ENCODE measurements around the gene INPP5E.

INPP5E gene

DNA sequence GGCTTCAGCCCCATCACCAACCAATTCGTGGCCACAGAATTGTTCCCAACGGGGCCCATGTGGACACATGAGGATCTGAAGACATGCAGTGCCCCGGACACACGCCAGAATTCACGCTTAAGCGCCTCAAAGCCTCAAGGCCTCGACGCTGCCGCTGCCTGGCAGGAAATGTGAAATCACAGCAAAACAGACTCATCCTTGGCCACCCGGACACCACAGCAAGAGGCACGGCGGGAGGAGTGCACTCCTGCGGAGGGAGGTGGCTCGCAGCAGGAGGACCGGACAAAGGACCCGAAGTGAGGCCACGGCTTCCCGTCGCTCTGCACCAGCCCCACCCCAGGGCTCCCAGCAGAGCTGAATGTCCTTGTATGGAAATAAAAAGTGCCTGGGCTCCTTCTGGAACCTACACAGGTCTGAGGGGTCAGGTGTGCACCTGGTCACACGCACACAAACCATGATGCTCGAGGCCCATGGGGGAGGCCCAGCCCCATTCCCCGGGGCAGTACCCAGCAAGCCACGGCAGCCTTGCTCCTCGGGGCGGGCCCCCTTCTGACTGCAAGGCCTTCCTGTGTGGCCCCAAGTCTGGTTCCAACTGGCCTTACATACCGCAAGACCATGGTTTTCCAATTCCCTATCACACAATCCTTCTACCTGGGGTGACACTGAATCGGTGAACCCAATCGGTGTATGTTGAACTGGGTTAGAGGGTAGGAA is 33.2 kb upstream of the INPP5E start:
- no peak for DNase-seq

DNA sequence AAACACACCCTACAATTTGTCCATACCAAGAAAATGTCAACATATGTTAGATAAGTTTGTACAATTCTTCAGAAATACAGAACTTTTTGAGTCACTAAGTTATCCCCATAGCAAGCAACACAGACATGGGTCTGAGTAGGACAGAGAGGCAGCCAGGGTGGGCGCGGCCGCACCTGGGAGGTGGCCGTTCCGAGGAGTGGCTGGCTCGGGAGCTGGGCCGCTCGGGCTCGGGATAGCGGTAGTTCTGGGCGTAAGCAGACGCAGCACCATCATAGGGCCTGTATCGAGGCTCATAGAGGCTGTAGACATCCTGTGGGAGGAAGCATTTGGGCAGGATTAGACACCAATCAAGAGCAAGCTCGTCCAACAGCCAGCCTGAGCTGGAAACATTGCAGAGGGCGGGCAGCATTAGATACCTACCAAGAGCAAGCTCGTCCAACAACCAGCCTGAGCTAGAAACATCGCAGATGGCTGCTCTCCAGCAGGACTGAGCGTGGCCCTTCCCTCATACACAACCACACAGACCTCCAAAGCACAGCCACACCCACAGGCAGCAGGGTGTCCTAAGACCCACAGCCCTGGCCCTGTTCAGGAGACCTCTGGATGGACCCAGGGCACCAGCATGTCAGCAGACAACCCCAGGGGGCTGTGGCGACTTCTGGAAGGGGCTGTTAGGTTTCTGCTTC is 32.3 kb upstream of the INPP5E start:
- DNase-seq: no peak

DNA sequence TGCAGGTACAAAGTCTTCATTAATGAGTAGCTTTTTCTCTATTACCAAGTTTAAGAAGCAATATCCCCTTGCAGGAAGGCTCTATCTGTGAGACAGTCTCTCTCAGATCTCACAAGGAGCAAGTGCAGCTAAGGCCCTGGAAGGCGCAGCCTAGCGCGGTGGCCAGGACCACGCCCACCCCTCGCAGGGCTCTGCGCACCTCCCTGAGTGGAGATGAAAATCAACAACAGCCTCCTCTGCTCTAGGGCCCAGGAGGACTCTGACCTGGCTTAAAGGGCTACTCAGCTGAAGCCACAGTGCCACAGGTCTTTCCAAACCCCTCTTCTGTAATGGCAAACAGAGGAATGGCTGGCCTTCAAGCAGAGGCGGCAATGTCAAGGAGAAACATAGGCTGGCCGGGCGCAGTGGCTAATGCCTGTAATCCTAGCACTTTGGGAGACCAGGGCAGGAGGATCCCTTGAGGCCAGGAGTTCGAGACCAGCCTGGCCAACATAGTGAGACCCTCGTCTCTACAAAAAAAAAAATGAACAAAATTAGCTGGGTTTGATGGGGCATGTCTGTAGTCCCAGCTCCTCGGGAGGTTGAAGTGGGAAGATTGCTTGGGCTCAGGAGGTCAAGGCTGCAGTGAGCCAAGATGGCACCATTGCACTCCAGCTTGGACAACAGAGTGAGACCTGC is 31.3 kb upstream of the INPP5E start:
- DNase-seq: no peak

DNA sequence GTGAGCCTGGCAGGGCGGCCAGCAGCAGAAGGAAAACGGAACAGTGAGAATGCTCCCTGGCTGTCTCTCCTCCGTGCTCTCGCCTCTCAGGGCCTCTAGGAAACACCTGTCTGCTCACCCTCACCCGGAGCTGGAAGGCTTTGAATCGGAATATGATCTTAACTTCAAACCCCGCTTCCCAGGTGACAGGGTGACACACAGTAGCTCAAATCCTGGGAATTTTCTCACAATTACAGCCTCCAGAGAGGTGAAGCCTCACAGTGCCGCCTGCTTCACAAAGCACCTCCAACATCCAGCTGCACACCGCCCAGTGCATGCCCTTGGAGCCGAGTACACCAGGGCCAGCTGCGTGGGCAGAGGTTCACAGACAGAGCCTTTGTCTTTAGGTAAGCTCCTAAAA is 30.7 kb upstream of the INPP5E start:
- no peak for DNase-seq

DNA sequence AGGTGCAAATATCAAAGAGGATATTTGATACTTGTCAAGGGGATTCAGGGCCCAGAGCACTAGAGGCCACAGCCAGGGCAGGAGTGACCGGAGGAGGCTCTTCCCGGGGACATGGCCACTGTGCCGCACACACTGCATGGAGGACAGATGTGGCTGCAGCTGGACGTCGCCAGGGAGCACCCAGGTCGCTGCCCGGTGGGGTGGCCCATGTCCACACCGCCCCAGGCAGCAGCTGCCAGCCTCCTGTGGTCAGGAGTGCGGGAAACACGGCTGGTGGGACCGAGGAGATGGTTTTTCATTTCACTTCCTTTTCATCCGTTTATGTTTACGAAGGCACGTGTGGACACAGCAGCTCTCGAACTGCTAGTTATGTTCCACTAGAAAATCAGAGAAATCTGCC is 28.1 kb upstream of the INPP5E start:
- DNase-seq: no peak

DNA sequence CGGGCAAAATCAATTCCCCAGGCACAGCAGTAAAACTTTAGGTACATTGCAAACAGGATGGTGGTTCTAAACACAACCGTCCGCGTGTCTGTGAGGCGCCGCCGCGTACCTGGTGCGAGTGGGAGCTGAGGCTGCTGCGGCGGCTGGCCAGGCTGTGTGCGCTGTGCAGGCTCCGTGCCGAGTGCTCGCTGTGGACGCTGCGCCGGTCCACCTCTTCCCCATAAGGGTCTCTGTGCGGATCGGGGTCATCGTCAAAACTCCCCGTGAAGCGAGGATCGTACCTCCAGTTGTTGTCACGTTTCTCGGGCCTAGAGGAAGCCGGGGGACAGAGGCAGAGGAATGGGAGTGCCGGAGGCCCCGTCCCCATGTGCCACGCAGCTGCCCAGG is 26.5 kb upstream of the INPP5E start:
- DNase-seq: no peak

DNA sequence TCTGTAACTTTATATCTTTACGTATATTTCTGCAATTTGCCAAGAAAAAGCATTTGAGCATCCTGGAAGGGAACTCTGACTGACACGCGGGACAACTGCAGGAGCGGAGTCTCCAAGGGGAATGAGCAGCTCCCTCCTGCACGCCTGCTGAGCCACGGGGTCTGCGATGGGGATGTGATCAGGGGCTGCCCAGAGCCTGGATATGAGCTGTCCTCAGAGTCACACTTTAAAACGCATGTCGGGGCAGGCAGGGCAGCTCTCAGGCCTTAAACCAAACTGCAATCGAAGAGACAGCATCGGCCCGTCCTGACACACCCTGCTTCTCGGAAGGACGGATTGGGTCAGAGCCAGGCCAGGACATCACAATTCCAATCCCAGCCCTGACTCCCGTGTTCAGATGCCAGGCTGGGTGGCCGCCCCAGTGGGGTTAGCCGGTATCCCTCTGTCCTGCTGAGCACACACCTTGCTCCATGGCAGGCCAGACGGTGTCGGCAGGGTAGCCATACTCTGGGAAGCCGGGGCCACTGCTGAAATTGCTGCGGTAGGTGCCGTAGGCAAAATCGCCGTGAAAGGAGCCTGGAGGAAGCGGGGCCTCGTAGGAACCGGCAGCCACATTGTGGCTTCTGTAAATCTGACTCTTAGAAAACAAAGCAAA is 26.0 kb upstream of the INPP5E start:
- DNase-seq: no peak

DNA sequence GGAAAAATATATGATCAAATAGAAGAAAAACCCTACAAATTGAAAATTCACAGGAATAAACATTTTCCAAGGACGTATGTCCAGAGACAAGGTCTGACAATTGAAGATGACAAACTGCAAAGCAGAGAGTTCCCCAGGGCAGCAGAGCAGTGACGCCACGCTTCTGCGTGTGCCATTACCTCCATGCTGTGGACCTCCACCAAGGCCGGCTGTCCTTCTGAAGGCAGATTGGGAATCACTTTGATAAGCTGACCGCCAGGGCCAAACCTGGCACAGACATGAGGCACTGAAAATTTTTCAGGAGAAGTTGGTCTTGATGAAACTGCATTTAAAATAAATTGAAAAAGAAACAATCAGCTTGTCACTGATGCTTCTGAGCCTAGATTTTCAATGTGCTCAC is 24.6 kb upstream of the INPP5E start:
- no peak for DNase-seq

DNA sequence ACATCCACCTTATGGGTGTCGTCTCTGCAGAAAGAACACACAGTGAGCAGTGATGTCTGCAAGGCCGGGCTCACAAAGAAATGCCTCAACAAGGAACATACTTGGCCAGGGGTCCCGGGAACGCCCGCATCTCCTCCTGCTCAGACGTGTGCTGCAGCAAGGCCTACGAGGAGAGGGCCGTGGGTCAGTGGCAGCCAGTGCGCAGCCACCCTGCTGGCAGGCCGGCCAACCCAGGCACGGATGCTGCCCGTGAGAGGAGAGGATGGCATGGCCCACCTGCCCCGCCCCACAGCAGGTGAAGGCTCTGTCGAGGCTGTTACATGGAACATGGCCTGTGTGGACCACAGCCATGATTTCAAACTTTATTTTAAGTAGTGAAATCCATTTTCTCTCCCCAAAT is 23.9 kb upstream of the INPP5E start:
- no peak for DNase-seq

DNA sequence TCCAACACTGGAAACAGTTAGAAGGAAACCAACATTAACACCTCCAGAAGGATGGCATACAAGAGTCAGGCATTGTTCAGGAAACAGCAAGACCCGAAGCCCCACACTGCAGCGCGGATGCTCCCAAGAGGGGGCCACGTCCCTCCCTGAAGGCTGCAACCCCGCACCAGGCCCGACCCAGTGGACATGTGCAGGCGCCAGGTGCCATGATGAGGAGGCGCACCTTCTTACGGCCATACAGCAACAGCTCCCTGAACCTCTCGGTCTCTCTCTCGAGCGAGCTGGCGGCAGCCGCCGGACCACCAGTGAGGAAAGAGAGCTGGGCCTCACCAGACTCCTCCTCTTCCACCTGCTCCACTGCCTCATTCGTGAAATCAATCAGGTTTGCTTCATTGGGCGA is 23.0 kb upstream of the INPP5E start:
- no peak for DNase-seq

DNA sequence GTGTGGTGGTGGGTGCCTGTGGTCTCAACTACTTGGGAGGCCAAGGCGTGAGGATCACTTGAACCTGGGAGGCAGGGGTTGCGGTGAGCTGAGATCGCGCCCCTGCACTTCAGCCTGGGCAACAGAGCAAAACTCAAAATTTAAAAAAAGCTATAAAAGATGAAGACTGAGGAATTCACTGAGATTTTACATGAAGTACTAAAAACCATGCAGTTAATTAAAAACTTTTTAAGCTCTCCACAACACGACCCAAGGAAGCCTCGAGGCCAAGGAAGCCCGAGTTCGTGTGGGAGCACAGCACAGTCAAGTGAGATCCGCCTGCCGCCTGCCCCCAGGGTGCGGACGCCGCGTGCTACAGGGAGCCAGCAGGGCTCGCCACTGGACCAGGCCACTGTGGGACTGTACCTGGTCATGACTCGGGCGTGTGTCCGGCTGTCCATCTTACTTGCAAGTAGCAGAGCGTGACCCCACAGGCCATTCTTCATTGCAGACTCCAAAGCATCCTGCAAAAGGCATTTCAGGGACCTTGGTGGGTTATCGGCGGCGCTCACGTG is 21.2 kb upstream of the INPP5E start:
- no peak for DNase-seq

DNA sequence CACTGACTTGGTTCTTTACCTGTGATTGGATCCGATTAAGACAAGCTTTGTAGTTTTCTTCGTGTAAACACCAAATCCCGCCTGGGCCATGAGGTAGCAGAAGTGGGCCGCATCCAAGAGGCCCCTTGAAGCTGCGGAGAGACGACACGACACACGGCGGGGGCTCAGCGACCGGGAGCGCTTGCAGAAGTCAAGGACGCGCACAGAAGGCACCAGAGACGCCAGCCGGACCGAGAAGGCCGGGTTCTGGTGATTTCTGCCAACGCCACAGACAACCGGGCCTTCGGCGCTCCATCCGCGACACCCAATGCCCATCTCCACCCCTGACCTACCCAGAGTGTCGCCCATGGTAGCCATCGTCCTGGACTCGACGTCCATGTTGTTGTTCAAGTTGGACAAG is 19.8 kb upstream of the INPP5E start:
- no peak for DNase-seq

DNA sequence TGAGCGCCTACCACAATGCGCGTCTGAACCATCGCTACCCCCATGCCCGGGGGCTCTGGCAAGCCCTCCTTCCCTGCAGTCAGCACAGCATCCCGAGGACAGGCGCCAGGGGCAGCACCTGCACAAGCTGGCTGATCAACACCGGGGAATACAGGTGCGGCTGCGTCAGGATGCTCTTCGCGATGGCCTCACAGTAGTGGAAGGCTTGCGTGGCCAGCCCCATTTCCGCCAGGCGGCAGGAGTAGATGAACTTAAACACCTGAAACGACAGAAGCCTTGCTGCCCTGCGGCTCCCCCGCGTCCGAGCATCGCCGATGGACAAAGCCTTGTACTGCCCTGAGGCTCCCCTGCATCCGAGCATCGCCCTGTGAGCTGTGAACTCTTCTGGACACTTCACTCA is 17.7 kb upstream of the INPP5E start:
- no peak for DNase-seq

DNA sequence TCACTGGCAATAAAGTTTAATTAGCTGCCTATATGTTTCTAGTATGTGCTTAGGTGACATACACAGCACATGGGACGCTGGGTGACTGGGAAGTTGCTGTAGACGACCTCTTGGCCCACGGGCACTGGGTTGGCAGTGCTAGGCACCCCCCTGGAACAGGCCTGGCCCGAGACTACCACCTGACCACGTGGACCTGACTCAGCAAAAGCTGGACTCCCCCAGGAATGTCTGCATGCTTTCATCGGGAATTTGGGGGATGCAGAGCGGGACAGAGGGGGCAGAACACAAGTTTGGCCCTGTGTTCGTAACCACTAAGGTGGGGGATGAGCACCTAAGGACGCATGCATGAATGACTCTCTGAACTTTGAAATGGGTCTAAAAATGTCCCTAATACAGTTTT is 16.6 kb upstream of the INPP5E start:
- DNase-seq: no peak

DNA sequence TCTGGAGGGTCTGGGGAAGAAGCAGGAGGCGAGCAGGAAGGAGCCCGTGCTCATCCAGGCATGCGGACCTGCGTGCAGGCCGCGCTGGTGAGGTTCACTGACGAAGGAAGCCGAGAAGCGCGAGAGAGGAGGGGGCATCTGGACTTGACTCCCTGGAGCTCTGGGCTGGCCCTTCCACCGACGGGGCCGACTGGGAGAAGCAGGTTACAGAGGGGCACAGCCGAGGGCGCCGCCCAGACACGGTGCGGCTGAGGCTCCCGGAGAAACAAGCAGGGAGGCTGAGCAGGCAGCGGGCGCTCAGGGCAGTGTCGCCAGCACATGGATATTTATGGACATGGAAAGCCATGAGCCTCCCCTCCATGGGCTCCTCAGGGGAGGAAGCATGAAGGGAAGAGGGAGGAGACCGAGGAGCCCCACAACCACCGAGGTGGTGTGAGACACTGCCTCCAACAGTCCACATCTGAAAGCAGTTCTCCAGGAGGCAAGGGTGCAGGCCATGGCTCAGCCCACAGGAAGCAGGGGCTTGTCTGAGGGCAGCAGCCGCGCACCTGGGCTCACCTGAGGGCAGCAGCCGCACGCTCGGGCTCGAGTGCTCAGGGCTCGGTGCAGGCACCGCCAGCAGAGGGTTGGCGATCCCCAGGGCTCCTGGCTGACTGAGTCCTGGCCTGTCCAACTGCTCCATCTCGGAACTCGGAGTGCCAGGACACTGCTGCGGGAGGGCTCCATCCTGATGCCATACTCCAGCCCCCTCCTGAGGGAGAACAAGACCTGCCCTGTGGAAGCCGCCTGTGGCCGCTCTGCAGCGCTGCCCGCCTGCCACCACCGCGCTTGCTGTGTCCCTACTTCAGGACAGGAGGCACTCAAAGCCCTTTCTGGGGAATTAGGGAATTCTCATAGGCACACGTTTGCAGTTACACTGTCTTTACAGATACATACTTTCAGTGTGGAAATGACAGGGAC is 15.7 kb upstream of the INPP5E start:
- no peak for DNase-seq

DNA sequence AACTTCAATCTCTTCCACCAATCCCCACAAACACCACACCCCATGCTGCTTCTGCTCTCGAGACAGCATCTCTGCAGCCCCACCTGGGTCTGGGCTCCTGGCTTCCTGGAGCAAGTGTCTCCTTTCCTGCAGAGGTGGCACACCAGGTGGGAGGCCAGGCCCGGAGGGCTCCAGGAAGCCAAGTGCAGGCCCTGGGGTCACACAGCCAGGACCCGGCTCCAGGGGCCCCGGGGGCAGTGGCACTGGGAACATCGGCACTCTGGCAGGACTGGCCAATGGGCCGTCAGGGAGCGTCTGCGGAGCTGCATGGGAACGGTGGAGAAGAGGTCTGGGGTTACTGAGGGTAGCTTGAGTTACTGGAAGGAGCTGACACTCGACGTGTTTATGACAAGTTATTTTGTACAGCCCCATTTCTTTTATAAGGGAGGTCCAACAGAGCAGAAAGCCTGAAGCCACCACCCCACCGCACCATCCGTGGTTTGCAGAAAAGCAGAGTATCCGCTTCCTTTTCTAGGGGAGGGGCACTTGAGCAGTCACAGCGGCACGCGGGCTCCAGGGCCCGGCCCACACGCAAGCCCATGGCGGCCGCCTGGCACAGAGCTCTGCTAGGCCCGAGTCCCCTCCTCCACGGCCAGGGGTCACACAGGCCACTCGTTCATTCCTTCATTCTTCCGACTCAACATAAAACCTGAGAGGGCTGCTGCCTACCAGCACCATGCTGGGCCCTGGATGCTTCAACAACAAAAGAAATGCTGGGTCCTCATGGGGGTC is 14.6 kb upstream of the INPP5E start:
- no peak for DNase-seq

DNA sequence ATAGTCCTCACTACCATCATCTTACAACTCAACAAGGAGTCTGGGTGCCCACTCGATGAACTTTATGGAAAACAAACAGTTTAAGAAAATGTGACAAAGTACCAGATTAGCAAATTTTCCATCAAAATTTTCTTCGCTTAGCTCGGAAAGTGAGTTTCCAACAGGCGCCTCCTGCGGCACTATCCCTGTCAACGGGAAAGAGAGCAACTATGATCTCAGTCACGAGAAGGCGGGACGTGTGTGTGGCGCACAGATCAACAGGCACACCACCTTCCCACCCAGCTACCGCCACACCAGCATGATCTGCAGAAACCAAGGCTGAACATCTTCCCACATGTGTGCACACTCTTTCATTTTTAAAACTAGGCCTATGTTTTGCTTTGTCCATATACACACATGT is 13.7 kb upstream of the INPP5E start:
- no peak for DNase-seq

DNA sequence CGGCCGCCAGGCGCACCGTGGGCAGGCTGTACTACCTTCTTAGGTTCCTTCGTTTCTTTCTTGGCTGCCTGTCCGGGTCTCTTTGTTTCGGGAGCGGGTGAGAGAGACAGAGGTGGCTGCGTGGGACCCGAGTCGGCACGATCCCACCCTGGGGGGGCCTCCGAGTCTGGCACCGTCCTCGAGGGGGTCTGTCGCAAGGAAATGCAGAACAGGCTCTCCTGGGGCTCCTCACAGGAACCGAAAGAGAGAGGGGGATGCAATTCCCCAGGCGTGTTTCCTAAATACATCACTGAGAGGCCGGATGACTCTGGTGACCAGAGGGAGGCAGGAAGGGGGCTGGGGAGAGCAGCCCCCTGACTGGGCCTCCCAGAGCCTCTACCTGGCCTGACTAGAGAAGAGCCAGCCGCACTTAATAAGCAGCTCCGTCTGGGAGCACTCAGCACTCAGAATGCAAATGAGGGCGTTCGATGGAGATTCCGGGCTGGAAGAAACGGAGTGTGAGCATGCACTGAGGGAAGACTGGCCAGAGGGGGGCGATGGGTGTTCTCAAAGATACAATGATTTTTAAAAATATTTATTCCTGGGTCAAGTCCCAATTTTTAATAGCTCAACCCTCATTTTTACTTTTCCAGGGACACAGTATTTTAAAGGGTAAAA is 11.7 kb upstream of the INPP5E start:
- DNase-seq: no peak

DNA sequence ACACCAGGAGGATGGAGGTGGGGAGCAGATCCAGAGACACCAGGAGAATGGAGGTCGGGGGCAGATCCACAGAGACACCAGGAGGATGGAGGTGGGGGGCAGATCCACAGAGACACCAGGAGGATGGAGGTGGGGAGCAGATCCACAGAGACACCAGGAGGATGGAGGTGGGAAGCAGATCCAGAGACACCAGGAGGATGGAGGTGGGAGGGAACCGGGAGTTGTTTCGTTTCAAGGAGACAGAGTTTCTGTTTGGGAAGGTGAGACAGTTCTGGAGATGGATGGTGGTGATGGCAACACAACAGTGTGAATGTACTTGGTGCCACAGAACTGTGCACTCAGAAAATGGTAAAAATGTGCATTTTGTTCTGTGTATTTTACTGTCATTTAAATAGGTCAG is 9.0 kb upstream of the INPP5E start:
- DNase-seq: no peak

DNA sequence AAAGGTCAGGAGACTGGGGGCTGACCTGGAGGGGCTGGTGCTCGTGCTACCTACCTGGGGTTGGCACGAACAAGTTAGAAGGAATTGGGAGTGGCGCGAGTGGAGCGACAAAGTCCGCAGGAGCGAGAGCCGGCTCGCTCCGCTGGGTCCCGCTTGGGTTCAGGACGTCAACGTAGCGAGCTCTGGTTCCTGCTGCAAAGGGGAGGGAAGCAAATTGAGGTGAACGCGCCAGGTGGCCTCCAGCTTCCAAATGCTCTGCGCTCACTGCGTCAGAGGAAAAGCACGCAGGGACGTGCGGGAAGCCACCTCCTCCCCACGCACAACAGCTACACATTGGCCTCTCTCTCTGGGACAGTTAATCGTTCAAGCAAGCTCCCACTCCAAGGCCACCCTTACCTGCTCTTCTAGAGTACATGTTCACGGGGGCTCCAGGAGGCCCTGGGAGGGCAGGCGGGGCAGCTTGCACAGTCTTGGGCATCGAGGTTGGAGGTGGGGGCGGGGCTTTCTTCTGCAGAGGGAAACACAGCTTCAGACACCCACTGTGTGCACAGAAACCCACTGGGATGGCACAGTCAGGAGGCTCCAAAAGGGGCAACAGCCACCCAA is 7.6 kb upstream of the INPP5E start:
- no peak for DNase-seq

DNA sequence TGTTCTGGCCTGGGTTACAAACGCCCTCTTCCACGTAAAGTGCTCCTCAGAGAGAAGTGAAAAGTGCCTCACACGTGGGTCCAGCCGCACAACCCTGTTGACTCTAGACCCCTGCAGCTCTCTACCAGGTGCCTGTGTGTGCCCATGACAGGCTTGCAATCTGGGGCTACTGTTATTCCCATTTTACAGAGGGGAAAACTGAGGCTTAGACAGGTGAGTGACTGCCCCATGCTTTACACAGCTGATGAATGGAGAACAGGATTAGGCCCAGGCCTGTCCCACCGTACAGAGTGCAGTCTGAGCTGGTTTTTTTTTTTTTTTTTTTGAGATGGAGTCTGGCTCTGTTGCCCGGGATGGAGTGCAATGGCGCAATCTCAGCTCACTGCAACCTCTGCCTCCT is 6.2 kb upstream of the INPP5E start:
- no peak for DNase-seq
